ENCODE measurements around the gene ADCY9.

DNA sequence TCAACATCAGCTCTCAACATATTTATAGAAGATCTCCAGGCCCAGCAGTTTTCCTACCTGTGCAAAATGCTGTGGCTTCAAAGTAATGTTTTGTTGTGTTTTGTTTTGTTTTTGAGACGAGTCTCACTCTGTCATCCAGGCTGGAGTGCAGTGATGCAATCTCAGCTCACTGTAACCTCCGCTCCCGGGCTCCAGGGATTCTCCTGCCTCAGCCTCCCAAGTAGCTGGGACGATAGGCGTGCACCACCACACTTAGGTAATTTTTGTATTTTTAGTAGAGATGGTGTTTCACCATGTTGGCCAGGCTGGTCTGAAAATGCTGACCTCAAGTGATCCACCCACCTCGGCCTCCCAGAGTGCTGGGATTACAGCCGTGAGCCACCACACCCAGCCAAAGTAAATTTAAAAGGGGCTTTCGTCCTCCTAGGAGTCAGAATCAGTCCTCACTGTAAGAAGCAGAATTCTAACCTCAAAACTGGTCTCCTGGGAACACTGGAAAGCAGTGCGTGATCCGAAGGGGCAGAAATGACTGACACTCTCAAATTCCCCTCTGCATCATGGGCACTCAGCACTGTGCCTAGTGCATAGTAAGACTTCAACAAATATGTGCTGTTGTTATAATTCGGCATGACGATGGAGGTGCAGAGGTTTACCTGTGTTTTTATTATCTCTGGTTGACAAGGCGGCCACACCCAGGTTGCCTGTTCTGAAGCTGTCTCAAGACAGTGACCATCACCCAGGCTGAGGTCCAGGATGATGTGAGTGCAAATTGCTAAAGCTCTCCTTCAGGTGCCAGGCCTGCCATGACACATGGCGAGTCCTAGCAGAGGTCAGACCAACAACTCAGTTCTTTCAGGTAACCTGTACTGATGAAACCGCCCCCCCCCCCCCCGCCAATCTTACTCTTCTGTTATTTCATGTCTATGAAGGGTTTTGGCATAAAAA lies 59.8 kb downstream of the ADCY9 start:
- TF ChIP-seq, protein P1, sequence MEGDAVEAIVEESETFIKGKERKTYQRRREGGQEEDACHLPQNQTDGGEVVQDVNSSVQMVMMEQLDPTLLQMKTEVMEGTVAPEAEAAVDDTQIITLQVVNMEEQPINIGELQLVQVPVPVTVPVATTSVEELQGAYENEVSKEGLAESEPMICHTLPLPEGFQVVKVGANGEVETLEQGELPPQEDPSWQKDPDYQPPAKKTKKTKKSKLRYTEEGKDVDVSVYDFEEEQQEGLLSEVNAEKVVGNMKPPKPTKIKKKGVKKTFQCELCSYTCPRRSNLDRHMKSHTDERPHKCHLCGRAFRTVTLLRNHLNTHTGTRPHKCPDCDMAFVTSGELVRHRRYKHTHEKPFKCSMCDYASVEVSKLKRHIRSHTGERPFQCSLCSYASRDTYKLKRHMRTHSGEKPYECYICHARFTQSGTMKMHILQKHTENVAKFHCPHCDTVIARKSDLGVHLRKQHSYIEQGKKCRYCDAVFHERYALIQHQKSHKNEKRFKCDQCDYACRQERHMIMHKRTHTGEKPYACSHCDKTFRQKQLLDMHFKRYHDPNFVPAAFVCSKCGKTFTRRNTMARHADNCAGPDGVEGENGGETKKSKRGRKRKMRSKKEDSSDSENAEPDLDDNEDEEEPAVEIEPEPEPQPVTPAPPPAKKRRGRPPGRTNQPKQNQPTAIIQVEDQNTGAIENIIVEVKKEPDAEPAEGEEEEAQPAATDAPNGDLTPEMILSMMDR (optimal IDR thresholded peaks at IDR 0.05 in 1 of 3, IDR thresholded peaks at IDR 0.05 in 1 of 3, conservative IDR thresholded peaks at IDR 0.05 in 1 of 3; ENCODE audit: extremely low read depth in 1 of 3, insufficient read depth in 2 of 3, low read length in 3 of 3): no peak
- TF ChIP-seq EZH2 (IDR thresholded peaks at IDR 0.05; ENCODE audit: low read length): no peak
